CD4-positive, alpha-beta T cell treated with Interleukin-6 at 100 ng/mL for 8 hours (primary cell): ENCODE data around the gene SYT2.

Source experiments
- DNase-seq: peaks from one replicate; pipeline ENCODE4 v3.0.0-alpha.2; 2020; ENCODE audit warnings: mixed read lengths, low spot score

The SYT2 gene

DNA sequence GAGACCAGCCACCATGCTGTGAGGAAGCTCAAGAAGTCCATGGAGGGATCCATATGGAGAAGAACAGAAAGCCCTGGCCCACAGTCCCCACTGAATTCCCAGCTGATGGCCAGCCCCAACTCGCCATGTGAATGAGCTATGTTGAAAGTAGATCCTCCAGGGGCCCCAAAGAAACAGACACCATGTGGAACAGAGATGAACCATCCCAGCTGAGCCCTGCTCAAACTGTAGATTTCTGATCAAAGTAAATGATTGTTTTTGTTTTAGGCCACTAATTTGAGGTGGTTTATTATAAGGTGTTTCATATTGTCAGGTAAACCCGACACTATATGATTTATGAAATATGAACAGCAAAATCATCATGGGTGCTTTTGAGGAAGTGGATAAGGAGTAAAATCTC lies 32.8 kb downstream of the SYT2 start:
- DNase-seq = no peak

DNA sequence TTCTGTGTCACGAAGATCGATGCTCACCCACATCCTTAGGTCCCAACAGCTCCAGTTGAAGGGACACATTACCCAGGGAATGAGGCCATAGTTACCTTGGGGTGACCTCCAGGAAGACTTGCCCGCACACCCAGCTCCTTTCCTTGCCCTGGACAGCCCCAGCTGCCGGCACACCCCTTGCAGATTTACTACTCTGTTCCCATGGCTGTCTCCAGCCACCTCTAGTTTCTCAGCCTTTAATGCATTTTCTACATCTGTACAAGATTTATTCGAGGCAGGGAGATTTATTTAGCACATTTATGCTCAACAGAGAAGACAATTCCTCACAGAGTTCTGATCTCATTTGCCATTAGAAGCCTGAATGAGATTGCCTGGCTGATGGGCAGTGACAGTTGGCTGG lies 36.7 kb downstream of the SYT2 start:
- no peak for DNase-seq

DNA sequence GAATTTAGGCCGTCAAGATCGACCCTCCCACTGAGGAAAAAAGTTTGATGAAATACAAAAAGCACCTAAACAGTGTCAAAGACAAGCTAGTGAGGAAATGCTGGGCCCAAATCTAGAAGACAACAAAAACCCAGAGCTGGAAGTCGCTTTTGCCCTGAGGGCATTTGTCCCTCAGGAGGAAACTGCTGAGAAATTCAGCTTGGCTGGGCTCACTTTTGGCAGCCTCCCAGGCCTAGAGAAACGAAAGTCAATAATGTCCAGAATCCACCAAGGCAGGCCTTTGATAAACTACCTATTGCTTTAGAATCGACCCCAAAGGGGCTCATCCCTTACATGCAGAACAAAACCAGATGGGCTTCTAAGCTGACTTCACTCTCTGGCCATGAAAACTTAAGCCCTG lies 38.9 kb downstream of the SYT2 start:
- no peak for DNase-seq

DNA sequence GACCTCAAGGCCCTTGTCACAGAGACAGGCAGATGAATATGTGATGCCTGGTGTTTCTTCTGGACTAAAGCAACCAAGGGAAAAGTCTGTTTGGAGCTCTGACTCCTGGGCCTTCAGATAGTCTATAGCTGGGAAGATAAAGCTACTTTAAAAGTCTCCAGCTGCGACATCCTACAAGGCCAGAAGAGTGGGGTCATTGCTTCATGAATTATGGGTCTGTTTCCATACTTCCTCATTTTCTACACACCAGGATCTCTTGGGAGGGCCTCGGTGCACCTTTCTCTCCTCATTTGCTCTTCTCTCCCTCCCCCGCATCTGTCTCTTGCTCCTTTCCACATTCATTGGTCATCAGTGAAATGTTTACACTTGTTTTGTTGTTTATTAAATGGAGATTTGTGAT lies 44.8 kb downstream of the SYT2 start:
- DNase-seq = no peak

DNA sequence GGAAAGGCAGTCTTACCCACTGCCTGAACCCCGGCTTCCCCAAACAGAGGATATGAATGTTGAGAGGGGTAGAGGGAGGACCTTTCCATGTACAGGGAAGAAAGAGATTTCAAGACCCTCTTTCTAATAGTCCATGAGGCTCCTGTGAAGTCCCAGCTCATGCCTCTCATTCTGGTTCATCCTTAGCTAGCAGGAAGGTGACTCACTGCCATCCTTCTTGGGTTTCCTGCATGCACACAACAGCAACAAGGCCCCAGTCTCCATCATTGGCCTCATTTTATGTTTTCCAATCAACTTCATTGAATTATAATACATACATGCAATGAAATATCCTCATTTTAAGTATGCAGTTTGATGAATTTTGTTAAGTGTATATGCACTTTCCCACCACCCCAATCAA lies 46.2 kb downstream of the SYT2 start:
- no peak for DNase-seq

DNA sequence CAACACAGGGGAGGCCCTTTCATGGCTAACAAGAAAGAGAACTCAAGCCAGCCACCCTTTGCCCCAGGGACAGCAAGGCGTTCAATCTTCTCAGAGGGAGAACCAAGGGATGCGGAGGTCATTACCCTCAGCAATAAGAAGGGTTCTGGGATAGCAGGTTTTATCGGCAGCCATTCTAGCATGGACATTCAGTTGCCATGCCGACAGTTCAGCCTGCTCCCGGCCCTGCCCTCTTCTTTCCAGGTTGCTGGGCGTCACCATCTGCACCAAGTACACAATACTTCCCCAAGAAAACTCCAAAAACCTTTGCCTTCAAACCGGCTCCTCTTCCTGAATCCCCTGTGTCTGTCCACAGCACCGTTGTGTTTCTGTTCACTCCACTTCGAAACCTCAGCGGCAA lies 47.1 kb downstream of the SYT2 start:
- DNase-seq = no peak

DNA sequence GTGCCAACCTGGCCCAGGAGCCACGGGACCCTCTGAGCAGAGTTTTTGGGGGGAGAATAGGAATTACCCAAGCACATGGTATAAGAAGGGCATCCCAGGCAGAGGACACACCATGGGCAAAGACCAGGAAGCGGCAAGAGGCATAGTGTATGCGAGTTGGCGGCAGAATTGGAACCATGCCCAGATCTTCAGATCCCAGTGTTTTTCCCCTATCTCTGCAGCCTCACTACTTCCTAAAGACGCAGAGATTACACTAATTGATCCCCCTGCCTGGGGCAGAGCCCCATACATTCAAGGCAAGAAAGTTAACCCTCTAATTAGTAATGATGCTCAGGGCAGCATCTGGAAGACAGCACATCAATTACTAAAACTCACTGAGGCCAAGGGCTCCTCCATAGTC lies 48.2 kb downstream of the SYT2 start:
- no peak for DNase-seq

DNA sequence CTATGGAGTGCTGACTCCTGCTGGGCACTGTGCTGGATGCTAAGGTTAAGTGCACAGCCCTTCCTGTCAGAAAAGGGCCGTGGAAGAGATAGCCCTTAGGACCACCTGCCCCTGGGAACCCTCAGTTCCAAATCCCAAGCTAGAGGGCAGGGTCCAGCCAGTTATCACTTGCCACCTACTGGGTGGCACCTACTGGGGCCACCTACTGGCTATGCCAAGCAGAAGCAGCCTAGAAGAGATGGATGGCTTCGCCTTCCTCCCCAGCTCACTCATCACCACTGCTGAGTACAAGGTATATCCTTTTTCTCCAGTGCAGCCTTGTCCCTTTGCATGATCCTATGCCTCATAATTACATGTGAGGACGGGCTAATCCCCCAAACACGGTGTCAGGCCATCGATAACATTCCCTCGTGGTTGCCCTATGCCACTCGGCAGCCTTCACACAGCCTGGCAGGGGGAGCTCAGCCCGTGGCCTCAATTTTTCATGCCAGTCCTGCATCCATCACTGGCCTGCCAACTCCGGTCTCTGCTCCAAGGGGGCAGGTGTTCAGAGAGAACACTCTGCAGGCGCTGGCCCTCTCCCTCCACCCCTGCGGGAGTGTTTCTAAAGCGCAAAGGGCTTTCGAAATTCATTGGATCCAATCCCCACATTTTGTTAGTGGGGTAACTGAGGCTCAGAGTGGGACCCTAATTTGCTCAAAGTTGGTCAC lies 49.0 kb downstream of the SYT2 start:
- no peak for DNase-seq

DNA sequence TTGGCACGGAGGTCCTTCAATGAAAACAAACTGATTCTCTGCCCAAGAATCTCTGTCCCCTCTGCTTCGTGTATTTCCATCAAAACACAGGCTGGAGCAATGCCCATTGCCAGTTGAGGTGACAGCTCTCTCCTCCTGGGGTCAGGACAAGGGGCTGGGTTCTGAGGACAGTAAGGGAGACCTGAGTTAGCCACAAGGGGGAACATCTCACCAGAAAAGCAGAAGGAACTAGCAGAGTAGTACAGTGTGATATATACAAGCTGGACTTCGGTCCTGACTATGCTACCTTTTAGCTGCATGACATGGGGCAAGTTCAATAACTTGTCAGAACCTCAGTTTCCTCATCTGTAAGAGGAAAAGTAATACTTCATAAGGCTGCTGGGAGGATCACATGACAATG lies 50.3 kb downstream of the SYT2 start:
- no peak for DNase-seq

DNA sequence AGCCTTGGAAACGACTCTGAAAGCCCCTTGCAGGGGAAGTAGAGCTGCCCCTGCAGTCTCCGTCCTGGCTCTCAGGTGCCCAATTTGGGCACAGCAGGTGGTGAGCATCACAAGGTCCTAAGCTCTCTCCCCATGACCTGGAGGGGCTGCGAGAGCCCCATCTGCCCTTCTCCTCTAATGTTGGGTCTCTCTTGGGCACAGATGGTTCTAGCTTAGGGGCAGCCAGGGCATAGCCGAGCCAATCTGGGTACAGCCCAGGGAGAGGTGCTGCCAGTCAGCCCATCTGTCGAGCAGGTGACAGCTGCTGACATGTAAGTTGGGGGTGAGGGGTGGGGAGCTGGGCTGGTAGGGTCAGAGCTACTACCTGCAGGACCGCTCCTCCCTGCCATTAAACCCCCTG lies 50.7 kb downstream of the SYT2 start:
- DNase-seq = no peak

DNA sequence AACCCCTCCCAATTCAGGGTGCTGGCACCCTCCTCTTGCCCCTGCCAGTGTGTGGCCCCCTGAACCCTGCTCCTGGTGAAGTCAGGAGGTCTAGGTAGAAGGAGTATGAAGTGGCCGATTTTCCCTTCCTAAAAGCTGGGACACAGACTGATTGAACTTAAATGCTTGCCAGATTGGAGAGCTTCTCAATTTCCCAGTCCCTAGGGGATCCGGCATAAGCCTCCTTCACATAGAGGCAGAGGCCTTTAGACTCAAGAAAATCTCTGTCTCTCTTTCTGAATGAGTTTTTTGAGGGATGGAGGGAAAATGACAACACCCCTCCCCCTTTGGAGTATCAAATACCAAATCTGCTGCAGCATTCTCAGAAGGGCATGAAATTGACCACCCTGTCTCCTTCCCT lies 51.5 kb downstream of the SYT2 start:
- no peak for DNase-seq

DNA sequence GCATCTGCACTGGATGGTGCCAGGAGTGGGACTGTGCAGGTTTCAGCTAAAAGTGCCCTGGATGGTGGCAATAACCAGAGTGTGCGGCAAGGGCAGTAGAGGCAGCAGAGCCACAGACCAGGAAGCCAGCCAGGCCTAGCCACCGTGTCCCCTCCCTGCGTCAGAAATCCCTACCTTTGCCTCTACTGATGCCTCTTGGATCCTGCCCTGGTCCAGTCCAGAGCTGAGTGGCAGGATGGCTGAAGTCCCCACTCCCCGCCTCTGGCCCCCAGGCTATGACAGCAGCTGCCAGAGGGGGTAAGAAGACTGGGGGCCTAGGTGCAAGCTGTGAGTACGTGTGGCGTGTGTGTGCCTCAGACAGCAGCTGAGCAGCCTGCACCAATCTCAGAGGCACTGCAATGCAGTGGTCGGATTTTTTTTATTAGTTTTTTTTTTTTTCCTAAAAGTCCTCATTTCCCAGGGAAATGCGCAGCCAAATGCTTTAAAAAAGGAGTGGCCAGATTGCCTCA lies 51.9 kb downstream of the SYT2 start:
- DNase-seq = no peak

DNA sequence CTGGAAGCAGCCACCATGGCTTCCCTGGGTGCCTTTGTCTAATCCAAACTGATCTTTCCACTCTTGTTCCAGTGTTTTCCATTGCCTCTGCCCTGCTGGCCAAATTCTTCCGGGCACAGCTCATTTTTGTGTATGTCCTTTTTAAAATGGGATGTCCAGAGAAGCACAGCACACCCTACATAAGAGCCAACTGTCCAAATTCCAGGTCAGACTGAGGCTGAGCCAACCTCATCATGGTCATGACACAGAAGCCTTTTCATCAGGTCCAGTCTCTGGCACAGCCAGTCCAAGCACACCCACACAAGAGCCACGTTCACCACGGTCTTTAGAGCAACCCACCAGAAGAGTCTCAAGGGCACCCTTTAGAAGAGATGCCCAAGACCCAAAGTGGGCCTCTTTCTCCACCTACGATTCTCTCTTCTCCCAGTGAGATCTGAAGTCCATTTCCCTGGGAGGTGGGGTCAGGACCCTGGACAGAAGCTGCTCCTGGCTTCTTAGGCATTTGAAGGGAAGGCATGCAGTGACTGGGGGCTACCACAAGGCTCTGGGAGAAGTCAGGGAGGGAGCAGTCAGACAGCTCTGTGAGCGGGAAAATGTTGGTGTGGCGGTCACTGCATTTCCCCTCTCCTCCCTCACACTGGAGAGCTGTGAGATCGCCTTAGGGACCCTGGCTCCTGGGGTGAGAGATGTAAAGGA lies 53.2 kb downstream of the SYT2 start:
- DNase-seq = no peak

DNA sequence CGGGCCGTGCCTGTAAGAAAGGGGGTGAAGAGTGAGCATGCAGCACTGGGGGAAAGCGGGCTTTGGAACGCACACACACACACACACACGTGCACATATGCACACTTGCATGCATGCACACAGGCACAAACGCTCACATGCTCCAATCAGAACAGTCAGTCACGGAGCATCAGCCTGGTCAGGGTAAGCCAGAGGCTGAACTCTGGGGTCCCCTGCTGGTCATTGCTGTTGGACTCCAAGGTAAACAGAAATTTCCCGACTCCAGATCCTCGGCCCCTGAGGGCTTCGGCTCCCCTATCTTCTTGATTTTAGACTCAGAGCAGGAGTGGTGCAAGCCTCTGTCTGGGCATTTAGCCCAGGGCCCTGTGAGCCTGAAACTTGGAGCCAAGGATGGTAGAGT lies 54.2 kb downstream of the SYT2 start:
- no peak for DNase-seq

DNA sequence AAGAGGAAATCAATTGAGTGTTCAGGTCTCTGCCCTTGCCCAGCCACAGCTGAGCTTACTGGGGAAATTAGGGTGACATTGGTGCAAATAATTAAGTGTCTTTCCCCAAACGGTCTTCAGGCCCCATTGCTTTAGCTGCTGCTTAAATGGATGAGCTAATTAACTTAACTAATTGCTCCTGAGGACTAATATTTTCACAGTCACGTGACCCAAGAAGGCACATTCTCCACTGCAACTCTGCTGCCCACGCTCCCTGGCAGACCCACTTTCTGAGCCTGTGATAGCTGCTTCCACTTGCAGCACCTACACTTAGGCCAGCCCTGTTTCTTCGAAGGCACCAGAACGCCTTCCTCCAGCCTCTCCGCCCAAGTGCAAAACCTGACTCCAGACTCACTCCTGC lies 56.2 kb downstream of the SYT2 start:
- no peak for DNase-seq

DNA sequence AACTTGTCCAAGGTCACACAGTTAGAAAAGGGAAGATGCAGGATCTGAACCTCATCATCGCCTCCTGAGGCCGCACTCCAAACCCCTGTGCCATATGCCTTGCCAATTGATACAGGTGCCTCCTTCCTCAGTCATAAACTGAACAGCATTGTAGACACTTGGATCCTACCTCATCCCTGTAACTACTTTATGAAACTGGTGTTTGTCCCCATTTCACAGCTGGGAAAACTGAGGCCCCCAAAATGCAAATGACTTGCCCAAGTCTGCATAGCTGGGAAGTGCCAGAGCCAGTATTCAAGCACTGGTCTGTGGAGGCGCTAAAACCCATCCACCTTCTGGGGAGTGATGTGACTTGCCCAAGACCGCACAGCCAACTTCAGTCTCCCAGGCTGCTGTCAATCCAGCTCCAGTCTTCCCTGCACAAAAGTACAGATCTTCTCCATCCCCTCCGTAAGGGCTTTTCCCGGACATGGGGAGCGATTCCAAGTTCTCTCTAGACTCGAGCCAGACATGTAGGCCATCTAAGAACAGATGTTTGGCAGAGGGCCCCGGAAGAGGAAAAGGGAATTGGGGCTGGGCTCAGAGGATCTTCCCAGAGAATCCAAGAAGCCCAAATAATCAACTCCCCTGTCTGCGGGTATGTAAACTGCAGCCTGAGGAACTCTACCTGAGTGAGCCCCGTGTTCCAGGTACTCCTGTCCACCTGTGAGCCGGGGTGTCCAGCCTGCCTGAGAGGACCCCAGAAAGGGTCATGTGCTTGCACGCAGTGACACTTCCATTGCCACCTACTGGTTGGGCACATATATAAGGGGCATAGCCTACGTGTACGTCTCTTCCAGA lies 60.5 kb downstream of the SYT2 start:
- DNase-seq = no peak

DNA sequence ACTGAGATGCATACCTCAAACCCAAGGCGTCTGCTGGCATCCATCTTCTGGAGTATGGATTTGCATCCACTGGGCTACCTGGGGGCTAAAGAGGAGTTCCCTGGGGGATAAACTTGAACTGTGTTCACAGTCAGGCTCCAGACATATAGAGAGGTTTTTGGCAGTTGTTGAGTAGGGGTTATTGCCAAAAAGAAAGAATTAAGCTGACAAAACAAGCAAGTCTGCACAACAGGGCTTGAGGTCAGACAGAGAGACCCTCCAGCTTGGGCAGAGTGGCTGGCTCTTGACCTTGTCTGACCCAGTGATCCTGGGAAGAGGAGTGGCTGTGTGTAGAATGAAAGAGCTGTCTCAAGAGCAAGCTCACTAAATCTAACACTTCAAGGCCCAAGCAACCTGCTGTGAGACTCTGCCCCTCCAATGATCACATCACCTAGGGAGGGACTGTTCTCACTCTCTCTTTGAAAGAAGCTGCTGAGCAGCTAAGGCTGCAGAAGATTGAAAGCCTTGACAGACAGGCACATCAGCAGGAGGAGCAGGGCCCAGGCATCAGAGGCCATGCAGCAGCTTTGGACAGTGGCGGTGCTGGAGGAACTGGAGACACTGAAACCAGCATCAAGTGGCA lies 61.5 kb downstream of the SYT2 start:
- no peak for DNase-seq

DNA sequence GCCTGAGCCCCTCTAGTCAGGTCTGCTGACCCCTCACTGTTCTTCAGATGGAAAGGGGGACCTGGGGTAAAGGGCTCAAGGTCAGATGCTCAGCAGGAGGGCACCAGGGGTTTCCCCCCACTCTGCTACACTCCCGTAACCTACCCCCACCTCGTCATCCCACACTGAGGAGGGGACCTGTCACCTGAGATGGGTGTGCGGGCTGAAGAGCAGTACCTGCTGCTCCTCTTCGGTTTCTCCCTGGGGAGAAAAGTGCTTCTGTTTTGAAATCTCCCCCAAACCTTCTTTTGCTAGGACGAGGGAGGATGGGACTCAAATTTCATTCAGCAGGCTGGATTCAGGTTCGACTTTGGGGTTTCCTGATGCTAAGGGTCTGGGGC lies 65.2 kb downstream of the SYT2 start:
- no peak for DNase-seq

DNA sequence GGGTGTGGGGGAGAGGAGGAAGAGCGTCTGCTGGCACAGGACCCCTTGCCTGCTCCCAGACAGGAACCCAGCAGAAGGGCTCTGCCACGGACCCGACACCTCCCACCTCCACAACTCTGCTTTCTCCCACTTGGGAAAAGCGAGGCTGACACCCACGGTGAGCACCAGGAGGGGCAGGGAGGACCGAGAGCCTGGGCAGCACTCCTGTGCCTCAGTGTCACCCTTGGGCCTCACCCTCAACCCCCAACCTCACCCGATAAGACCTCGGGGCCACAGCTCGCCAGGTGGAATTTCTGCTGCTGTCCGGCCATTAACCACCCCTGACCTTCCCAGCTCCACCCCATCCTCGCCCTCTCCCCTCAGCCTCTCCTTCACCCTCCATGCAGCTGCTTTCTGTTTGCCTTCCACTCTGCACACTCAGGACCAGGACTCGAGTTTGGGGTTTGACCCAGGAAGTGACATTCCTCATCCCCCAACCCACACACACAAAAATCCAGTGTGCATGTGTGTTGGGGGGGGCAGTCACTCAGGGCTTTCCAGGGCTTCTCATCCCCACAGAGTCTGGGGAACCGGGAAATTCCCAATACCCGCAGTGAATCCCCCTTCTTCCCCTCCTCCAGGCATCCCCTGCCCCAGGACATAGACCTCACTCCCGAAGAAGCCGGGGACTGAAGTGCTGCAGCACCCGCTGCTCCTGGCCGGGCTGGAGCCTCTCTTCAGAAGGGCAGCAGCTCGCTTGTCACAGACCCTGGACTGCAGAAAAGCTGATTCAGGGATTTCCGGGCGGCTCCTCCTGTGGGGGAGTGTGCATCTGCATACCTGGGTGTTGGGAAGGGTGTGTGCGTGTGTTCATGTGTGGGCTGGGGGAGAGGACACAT lies 65.8 kb downstream of the SYT2 start:
- DNase-seq = no peak

DNA sequence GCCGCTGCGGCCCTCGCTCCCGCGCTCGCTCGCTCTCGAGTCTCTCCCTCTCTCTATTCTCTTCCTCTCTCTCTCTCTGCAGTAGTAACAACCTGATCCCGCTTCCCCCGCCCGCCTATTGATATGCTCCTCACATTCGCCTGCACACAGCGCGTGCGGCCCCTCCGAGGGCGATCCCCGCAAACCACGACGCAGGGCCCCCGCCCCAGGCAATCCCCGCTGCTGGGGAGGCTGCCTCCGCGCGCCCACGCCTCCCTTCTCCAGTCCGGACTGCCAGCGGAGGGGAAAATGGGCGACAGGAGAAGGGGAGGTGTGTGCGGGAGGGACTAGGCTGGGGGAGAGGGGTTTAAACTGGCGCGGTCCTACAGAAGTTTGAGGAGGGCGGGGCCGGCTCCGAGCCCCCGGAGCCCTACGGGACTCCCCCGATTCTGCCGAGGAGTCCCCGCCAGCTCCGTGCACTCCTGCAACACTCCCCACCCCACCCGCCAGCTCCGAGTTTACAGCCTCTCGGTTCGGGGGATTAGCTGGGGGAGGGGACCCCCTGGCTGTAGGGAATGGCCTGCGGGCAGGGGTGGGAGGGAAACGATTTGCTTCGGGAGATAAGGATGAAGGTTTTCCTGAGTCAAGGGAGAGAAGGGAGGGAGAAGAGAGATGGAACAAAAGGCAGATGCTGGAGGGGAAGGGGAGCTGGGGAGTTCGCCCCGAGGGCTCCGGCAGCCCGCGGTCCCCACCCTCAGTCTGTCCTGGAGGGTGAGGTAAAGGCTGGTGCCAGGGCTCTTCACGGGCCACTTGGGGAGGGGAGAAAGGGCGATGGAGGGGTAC lies 66.6 kb downstream of the SYT2 start:
- DNase-seq = no peak
